Thyroid gland (tissue), 4 donors: ENCODE data around the gene NXN.

Experiments
- CTCF ChIP-seq, 6 experiments: fragments of 200-600 bp in 3 of 6; fragments of 450-650 bp in 3 of 6; sonication (generic) in 3 of 6; IDR thresholded peaks; one replicate each; pipeline ENCODE4 v1.5.1; 2016 to 2019; ENCODE audit warnings: antibody characterized with exemption in 6 of 6, mild to moderate bottlenecking in 2 of 6, inconsistent platforms in 1 of 6, moderate library complexity in 1 of 6
- POLR2A ChIP-seq, 2 donors: fragments of 450-650 bp; IDR thresholded peaks; one replicate each; pipeline ENCODE4 v1.6.1; 2017; ENCODE audit warnings: antibody characterized with exemption in 2 of 2, mild to moderate bottlenecking in 2 of 2, moderate library complexity in 1 of 2

GRCh38 chr17:752620-753219 lies 226.9 kb downstream of the NXN start:
- TF ChIP-seq CTCF (IDR thresholded peaks at IDR 0.05): no peak
- peak in 1 of 2 donors; percentile 16 for TF ChIP-seq POLR2A (IDR thresholded peaks at IDR 0.05)
